Astrocyte of the spinal cord (primary cell): ENCODE data around the gene EPHA2.

Experiments
- DNase-seq: peaks from one replicate; pipeline ENCODE4 v3.0.0; 2011; ENCODE audit warnings: low read depth, low spot score
- H3K4me3 ChIP-seq: 2 replicates; pipeline ENCODE4 v1.5.1; 2011; ENCODE audit warnings: low read depth, mild to moderate bottlenecking, low read length, moderate library complexity
- CTCF ChIP-seq: IDR thresholded peaks from 2 replicates; pipeline ENCODE4 v1.5.1; 2012; ENCODE audit warnings: low read depth, mild to moderate bottlenecking, low read length, inconsistent platforms
- in situ Hi-C: cut with HindIII; loops from 2 replicates; pipeline ENCODE4 v1.10.0; 2017; ENCODE audit warnings: low sequenced_read_pairs

Gene EPHA2

GRCh38 chr1:16129921-16130543, 25.8 kb downstream of the EPHA2 start:
- in situ Hi-C loops, result no loop called here
- H3K4me3 ChIP-seq, result no peak overlapping the region
- no peak for TF ChIP-seq CTCF
- DNase-seq, result no peak

GRCh38 chr1:16129316-16129715, 26.6 kb downstream of the EPHA2 start:
- TF ChIP-seq CTCF, result no peak
- in situ Hi-C loops, result no loop called here
- DNase-seq, result no peak
- H3K4me3 ChIP-seq, result no peak overlapping the region

- in situ Hi-C loops, result no loop called here
- no peak for TF ChIP-seq CTCF
- DNase-seq, result no peak
- no peak overlapping the region for H3K4me3 ChIP-seq
These were observed 27.5 kb downstream of the EPHA2 start for GRCh38 chr1:16128338-16128741.

- no peak for TF ChIP-seq CTCF
- in situ Hi-C loops, result no loop called here
- H3K4me3 ChIP-seq, result no peak overlapping the region
- DNase-seq, result no peak
These were observed 28.1 kb downstream of the EPHA2 start for GRCh38 chr1:16127676-16128337.

- in situ Hi-C loops, result no loop called here
- no peak for DNase-seq
- TF ChIP-seq CTCF, result no peak
- no peak overlapping the region for H3K4me3 ChIP-seq
These were observed 28.9 kb downstream of the EPHA2 start for GRCh38 chr1:16126743-16127515.

- TF ChIP-seq CTCF, result no peak
These were observed 29.7 kb downstream of the EPHA2 start for GRCh38 chr1:16126160-16126559.

More at GRCh38 chr1:16126160-16126559, 29.7 kb downstream of the EPHA2 start:
- no peak for DNase-seq
- in situ Hi-C loops, result no loop called here
- no peak overlapping the region for H3K4me3 ChIP-seq
